ENCODE data around the gene TNKS2.

The TNKS2 gene

DNA sequence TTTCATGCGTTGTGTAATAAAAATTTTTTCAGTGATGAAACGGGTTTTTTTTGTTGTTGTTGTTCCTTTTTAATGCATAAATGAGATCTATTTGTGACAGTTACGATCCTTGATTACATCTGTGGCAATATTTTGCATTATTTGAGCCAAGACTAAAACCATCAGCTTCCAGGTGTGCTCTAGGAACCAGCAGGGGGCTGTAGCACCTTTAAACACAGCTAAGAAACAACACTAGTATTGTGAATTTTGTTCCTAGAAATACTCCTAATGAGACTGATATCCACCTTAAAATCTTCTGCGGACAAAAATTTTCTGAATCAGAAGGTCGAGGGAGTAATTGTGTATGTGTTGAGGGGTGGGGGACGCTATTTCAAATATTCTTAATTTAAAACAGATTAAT, 58.4 kb downstream of the TNKS2 start:
- TF ChIP-seq, protein P1, sequence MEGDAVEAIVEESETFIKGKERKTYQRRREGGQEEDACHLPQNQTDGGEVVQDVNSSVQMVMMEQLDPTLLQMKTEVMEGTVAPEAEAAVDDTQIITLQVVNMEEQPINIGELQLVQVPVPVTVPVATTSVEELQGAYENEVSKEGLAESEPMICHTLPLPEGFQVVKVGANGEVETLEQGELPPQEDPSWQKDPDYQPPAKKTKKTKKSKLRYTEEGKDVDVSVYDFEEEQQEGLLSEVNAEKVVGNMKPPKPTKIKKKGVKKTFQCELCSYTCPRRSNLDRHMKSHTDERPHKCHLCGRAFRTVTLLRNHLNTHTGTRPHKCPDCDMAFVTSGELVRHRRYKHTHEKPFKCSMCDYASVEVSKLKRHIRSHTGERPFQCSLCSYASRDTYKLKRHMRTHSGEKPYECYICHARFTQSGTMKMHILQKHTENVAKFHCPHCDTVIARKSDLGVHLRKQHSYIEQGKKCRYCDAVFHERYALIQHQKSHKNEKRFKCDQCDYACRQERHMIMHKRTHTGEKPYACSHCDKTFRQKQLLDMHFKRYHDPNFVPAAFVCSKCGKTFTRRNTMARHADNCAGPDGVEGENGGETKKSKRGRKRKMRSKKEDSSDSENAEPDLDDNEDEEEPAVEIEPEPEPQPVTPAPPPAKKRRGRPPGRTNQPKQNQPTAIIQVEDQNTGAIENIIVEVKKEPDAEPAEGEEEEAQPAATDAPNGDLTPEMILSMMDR (IDR thresholded peaks at IDR 0.05): peak; percentile 68

DNA sequence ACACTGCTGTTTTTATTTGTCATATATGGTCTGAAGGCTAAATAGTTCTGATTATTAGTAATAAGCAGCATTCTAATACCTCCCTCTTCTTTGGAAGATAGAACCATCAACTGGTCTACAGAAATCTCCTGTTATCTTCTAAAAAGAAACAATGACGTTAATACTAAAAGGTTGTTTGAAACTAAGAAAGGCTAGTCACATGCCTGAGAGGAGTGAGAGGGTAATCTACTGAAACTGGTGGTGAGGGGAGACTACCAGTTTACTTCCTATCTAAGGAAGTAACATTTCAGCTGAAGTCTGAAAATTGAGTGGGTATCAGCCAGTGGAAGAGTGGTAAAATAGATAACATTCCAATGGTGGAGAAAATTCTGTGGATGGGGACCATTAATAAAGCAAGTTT, 62.7 kb downstream of the TNKS2 start:
- TF ChIP-seq, protein P1 (IDR thresholded peaks at IDR 0.05): no peak

GRCh38 chr10:91864099-91864498, 65.9 kb downstream of the TNKS2 start:
- TF ChIP-seq, protein P1 (IDR thresholded peaks at IDR 0.05): no peak

GRCh38 chr10:91864744-91865143, 66.5 kb downstream of the TNKS2 start:
- TF ChIP-seq, protein P1 (IDR thresholded peaks at IDR 0.05): no peak

GRCh38 chr10:91865562-91866081, 67.4 kb downstream of the TNKS2 start:
- TF ChIP-seq, protein P1 (IDR thresholded peaks at IDR 0.05): no peak

DNA sequence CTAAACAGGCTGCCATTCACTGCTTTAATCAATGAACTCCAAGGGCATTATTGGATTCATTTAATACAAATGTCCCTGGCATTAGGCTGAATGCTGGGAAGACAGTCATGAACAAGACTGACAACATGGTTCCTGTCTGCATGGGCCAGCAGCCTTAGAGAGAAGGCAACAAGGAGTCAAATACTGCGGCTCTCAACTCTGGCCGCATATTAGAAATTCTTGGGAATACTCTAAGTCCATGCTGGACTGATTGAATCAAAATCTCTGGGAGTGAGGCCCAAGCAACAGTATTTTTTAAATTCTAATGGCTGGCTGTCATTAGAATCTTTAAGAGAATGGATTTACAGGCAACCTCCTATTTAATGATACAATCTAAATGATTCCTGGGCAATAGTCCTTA, 76.9 kb downstream of the TNKS2 start:
- TF ChIP-seq, protein P1 (IDR thresholded peaks at IDR 0.05): no peak

- TF ChIP-seq, protein P1 (IDR thresholded peaks at IDR 0.05): no peak
Observed at GRCh38 chr10:91875779-91876178, 77.6 kb downstream of the TNKS2 start.
